Activated naive CD4-positive, alpha-beta T cell treated with anti-CD3 and anti-CD28 coated beads, Interleukin-2, amount 50 U/mL, for 72 hours (primary cell): ENCODE results near the gene NR1I2. TPM values are rescaled to one million over a fixed set of nuclear protein-coding genes. Genes with fewer than 3 reads are reported as not detected.
A peak's percentile ranks its signal among the peaks of the same experiment; 100 is the strongest.

Source experiments
- ATAC-seq, 2 donors: fragments of 150-1000 bp; cut with Tn5 transposase; 2 replicates each; pipeline ENCODE4 v1.10.0; 2021; ENCODE audit warnings: mild to moderate bottlenecking in 2 of 2, moderate library complexity in 2 of 2
- DNase-seq, 2 donors: peaks; one replicate each; pipeline ENCODE4 v3.0.0; 2021 to 2022; ENCODE audit warnings: low spot score in 2 of 2
- H3K27ac Mint-ChIP-seq, 2 donors: one replicate each; pipeline ENCODE4 v1.8.0; 2022; ENCODE audit warnings: mild to moderate bottlenecking in 2 of 2, mixed read lengths in 2 of 2
- H3K36me3 Mint-ChIP-seq, 2 donors: one replicate each; pipeline ENCODE4 v1.8.0; 2022; ENCODE audit warnings: mixed read lengths in 2 of 2
- H3K9me3 Mint-ChIP-seq, 2 donors: one replicate each; pipeline ENCODE4 v1.8.0; 2022; ENCODE audit warnings: mixed read lengths in 2 of 2
- total RNA-seq, 2 donors: library from RNA; stranded (reverse); gene quantifications; one replicate each; pipeline ENCODE4 v1.2.3, GENCODE V29; 2022

Gene NR1I2
- total RNA-seq, 2 donors from 2014 or later: 0.60 to 0.82 TPM

DNA sequence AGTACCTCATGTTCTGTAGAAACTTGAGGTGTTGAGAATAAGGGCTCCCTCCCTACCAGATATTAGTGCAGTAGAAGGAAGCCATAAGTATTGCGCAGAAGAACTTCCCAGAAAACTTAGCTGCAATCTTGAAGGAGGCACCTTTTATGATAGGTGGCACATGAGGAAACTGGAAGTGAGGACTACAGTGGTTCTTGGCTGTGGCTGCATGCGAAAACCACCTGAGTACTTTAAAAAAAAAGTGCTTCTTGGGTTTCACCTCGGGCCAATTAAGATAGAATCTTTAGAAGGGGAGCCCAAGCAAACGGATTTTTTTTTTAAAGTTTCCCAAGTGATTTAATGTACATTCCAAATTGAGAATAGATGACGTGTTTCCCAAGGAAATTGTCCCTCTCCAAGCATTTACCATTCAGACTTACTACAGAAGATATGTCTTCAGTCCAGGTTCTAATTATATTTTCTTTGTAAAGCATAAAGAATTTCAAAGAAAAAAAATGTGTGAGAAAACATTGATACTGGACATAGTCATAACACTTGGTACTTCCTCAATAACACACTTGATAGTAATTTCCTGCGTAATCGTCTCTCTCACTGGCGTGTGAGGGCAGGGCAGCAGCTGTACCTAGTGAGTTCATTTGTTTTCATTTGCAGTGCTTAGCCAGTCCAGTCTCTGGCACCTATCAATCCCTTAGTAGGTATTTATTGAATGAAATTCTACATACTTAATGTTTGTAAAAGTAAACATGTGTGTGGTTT is 12.3 kb upstream of the NR1I2 start:
- Mint-ChIP-seq H3K36me3 (no peaks in the 10 kb centered on the region), H3K9me3 (peaks cover 0 to 5% of the 10 kb centered on the region in 2 donors), H3K27ac (no peak overlapping the region)
- no peak for ATAC-seq
- DNase-seq: no peak

- DNase-seq: no peak
- Mint-ChIP-seq H3K9me3 (peaks cover 9 to 18% of the 10 kb centered on the region in 2 donors), H3K36me3 (peaks cover 5 to 10% of the 10 kb centered on the region in 2 donors), H3K27ac (no peak overlapping the region)
- no peak for ATAC-seq
Measured at GRCh38 chr3:119774444-119774843, 7.5 kb upstream of the NR1I2 start.

- ATAC-seq (no peak), DNase-seq (no peak)
- Mint-ChIP-seq H3K9me3 (peaks cover 9 to 18% of the 10 kb centered on the region in 2 donors), H3K36me3 (peaks cover 5 to 10% of the 10 kb centered on the region in 2 donors), H3K27ac (no peak overlapping the region)
Measured at GRCh38 chr3:119776304-119776703, 5.6 kb upstream of the NR1I2 start.

- H3K36me3 Mint-ChIP-seq: peaks cover 5 to 10% of the 10 kb centered on the region in 2 donors
- no peak for ATAC-seq
Measured at GRCh38 chr3:119778176-119778575, 3.7 kb upstream of the NR1I2 start.

DNA sequence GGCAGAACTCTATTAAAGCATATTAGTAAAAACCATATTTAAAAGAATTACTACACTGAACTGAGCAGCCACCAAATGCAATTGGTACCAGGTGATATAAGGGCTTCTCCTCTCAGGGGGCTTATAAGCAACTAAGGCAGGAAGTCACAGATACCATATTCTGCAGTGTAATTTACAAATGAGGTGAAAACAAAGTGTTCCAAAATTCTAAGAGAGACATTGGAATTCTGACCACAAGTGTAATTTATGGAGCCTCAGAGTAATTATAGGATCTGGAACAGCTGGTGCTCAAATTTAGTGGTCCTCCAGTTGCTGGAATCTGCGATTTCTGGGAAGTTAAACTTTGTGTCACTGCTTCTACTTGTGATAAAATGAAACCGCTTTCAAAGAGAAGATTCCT is 3.1 kb upstream of the NR1I2 start:
- ATAC-seq (no peak), DNase-seq (no peak)
- H3K36me3 Mint-ChIP-seq: peaks cover 5 to 10% of the 10 kb centered on the region in 2 donors
- no peak overlapping the region for H3K27ac Mint-ChIP-seq
- peaks cover 9 to 18% of the 10 kb centered on the region in 2 donors for H3K9me3 Mint-ChIP-seq

More at GRCh38 chr3:119778176-119778575, 3.7 kb upstream of the NR1I2 start:
- peaks cover 9 to 18% of the 10 kb centered on the region in 2 donors for H3K9me3 Mint-ChIP-seq
- DNase-seq: no peak
- H3K27ac Mint-ChIP-seq: no peak overlapping the region

DNA sequence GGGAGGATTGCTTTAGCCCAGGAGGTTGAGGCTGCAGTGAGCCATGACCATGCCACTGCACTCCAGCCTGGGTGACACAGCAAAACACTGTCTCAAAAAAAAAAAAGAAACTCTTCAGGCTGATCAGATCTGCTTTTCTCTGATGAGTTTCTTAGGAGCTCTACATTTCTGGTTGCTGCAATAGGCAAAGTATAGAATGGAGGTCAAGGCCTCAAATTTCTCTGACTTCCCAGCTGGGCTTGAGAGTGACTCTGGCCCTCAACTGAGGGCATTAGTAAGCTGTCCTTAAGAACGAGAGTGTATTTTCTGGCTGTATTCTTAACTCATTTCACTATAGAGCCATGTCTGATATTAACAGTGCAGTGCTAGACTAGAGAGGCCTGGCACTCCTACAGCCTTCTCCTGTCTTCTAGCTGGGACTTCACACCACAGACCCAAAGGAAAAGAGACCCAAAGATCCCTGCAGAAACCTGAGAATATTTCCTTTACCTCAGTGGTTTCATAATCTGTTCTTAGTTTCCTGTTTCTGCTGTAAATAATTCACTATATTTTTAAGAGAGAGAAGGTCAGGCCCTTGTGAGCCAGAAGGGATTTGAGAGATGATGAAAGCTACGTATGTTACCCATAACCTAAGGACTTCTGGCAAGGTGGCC is 2.0 kb upstream of the NR1I2 start:
- Mint-ChIP-seq H3K36me3 (peaks cover 5 to 10% of the 10 kb centered on the region in 2 donors), H3K9me3 (peaks cover 9 to 11% of the 10 kb centered on the region in 2 donors), H3K27ac (peak overlapping the region in 1 of 2 donors; percentile 10)
- DNase-seq (no peak), ATAC-seq (no peak)

- Mint-ChIP-seq H3K36me3 (no peaks in the 10 kb centered on the region), H3K27ac (no peak overlapping the region), H3K9me3 (no peaks in the 10 kb centered on the region)
- ATAC-seq: no peak
- no peak for DNase-seq
Measured at GRCh38 chr3:119782460-119782859, 559 bp downstream of the NR1I2 start.

- DNase-seq: no peak
- no peak for ATAC-seq
- Mint-ChIP-seq H3K27ac (no peak overlapping the region), H3K36me3 (no peaks in the 10 kb centered on the region), H3K9me3 (no peaks in the 10 kb centered on the region)
Measured at GRCh38 chr3:119783255-119783654, 1.4 kb downstream of the NR1I2 start.

GRCh38 chr3:119783883-119784282 is 2.0 kb downstream of the NR1I2 start:
- Mint-ChIP-seq H3K9me3 (peaks cover 0 to 3% of the 10 kb centered on the region in 2 donors), H3K36me3 (no peaks in the 10 kb centered on the region), H3K27ac (no peak overlapping the region)
- DNase-seq (no peak), ATAC-seq (no peak)

- ATAC-seq (no peak), DNase-seq (no peak)
- Mint-ChIP-seq H3K27ac (no peak overlapping the region), H3K9me3 (peaks cover 3 to 7% of the 10 kb centered on the region in 2 donors), H3K36me3 (no peaks in the 10 kb centered on the region)
Measured at GRCh38 chr3:119786409-119786808, 4.5 kb downstream of the NR1I2 start.

- H3K36me3 Mint-ChIP-seq: no peaks in the 10 kb centered on the region
- peaks cover 3 to 7% of the 10 kb centered on the region in 2 donors for H3K9me3 Mint-ChIP-seq
- ATAC-seq: no peak
- no peak overlapping the region for H3K27ac Mint-ChIP-seq
- DNase-seq: no peak
Measured at GRCh38 chr3:119790369-119790768, 8.5 kb downstream of the NR1I2 start.

GRCh38 chr3:119792270-119792669 is 10.4 kb downstream of the NR1I2 start:
- ATAC-seq (no peak), DNase-seq (no peak)
- H3K36me3 Mint-ChIP-seq: no peaks in the 10 kb centered on the region
- H3K9me3 Mint-ChIP-seq: peaks cover 3 to 7% of the 10 kb centered on the region in 2 donors
- no peak overlapping the region for H3K27ac Mint-ChIP-seq

DNA sequence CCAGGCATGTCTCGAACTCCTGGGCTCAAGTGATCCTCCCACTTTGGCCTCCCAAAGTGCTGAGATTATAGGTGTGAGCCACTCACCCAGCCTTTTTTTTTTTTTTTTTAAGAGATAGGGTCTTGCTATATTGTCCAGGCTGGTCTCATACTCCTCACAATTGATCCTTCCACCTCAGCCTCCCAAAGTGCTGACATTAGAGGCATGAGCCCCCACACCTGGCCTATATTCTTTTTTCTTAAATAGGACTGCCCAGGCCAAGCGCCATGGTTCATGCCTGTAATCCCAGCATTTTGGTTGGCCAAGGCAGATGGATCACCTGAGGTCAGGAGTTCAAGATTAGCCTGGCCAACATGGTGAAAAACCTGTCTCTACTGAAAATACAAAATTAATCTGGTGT is 12.5 kb downstream of the NR1I2 start:
- DNase-seq (no peak), ATAC-seq (no peak)
- Mint-ChIP-seq H3K36me3 (no peaks in the 10 kb centered on the region), H3K27ac (no peak overlapping the region), H3K9me3 (peaks cover 0 to 3% of the 10 kb centered on the region in 2 donors)

- Mint-ChIP-seq H3K36me3 (no peaks in the 10 kb centered on the region), H3K27ac (no peak overlapping the region), H3K9me3 (peaks cover 0 to under 1% of the 10 kb centered on the region in 2 donors)
- DNase-seq (no peak), ATAC-seq (no peak)
Measured at GRCh38 chr3:119794971-119795612, 13.2 kb downstream of the NR1I2 start.

DNA sequence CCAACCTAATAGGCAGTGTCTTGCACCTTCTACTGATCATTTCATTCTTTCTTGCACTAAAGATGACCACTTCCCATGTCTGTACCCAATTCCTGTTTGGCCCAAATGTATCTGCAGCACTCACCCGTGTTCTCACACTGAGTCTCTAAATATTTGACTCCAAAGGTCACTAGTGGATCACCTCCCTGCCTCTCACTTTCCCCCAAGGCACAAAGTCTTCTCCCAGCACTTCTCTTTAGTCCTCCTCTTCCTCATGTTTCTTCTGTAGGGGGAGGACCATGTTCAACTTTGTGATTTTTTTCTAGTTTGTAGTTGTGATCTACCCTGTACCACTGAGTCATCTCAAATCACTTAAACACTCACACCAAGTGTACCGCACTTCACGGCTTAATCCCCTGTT is 13.9 kb downstream of the NR1I2 start:
- no peak overlapping the region for H3K27ac Mint-ChIP-seq
- H3K9me3 Mint-ChIP-seq: no peaks in the 10 kb centered on the region
- H3K36me3 Mint-ChIP-seq: no peaks in the 10 kb centered on the region
- ATAC-seq (no peak), DNase-seq (no peak)

- no peaks in the 10 kb centered on the region for H3K36me3 Mint-ChIP-seq
- H3K27ac Mint-ChIP-seq: peak overlapping the region in 1 of 2 donors; percentile 36
- H3K9me3 Mint-ChIP-seq: no peaks in the 10 kb centered on the region
- ATAC-seq (no peak), DNase-seq (no peak)
Measured at GRCh38 chr3:119796368-119796767, 14.5 kb downstream of the NR1I2 start.

GRCh38 chr3:119796785-119797184 is 14.9 kb downstream of the NR1I2 start:
- Mint-ChIP-seq H3K27ac (peak overlapping the region in 1 of 2 donors; percentile 36), H3K9me3 (no peaks in the 10 kb centered on the region), H3K36me3 (no peaks in the 10 kb centered on the region)
- DNase-seq: no peak
- no peak for ATAC-seq
